ENCODE results near the gene ZBTB32. TPM values are rescaled to one million over a fixed set of nuclear protein-coding genes. Genes with fewer than 3 reads are reported as not detected.

ZBTB32 gene
- total RNA-seq, 1 experiment from 2014 or later: not detected

- DNase-seq (ENCODE audit: low read depth, low spot score): no peak
Measured at GRCh38 chr19:35671818-35672217, 32.5 kb upstream of the ZBTB32 start.

GRCh38 chr19:35673121-35673804 is 31.1 kb upstream of the ZBTB32 start:
- RAD21 ChIA-PET (ENCODE audit: low non-redundant PET in 1 of 2, low total read pairs in 2 of 2, uncharacterized antibody in 2 of 2, unreplicated experiment in 2 of 2): interaction anchor here in 1 of 2 experiments (0.6 to 0.8 kb wide), 2 partner anchors 146 to 320 kb away, joined by 3 read pairs; no protein-coding TSS in a partner anchor
- peak overlapping the region; percentile 87 for H3K4me2 ChIP-seq (ENCODE audit: low read length)
- intact Hi-C loops (cut with micrococcal nuclease): no loop called here
- H3K27me3 ChIP-seq (ENCODE audit: insufficient read depth, low read length): peaks cover 5% of the 10 kb centered on the region; the same call in 1 of the 2 replicates
- no peaks in the 10 kb centered on the region for H3K79me2 ChIP-seq (ENCODE audit: insufficient read depth, low read length)
- CTCF ChIA-PET: interaction anchor here (0.5 to 1.6 kb wide), 6 partner anchors 9 to 163 kb away, joined by 3 to 6 read pairs (median 3); no protein-coding TSS in a partner anchor
- ATAC-seq (peak; percentile 98), DNase-seq (ENCODE audit: low read depth, low spot score) (peak; percentile 53)
- no peaks in the 10 kb centered on the region for H3K9me3 ChIP-seq (ENCODE audit: control insufficient read depth in 1 of 2, insufficient read depth in 1 of 2, low read depth in 1 of 2, low read length in 2 of 2)
- H2AFZ ChIP-seq (ENCODE audit: low read depth, low read length, poor library complexity, severe bottlenecking): peak overlapping the region; percentile 3
- TSS peak; percentile 95 for BruUV-seq (replicated peaks)
- no peak for TF ChIP-seq FOSL1 (IDR thresholded peaks at IDR 0.05; ENCODE audit: low read depth)
- TF ChIP-seq YY1 (IDR thresholded peaks at IDR 0.05; ENCODE audit: extremely low read depth, insufficient replicate concordance, low read depth, low read length): no peak
- no peak for TF ChIP-seq RAD21 (IDR thresholded peaks at IDR 0.05; ENCODE audit: low read depth)
- 0 out of 2 replicates have a peak, but pooled peaks have one; percentile 31 for TF ChIP-seq SIN3A (IDR thresholded peaks at IDR 0.05; ENCODE audit: low read depth)
- peak; percentile 69 for TF ChIP-seq POLR2AphosphoS5 (IDR thresholded peaks at IDR 0.05; ENCODE audit: low read depth, low read length)
- TF ChIP-seq SP1 (IDR thresholded peaks at IDR 0.05; ENCODE audit: low read depth): no peak
- TF ChIP-seq ELF1 (IDR thresholded peaks at IDR 0.05; ENCODE audit: borderline replicate concordance, low read depth): no peak
- no peak for TF ChIP-seq EZH2 (IDR thresholded peaks at IDR 0.05)
- TF ChIP-seq JUND (IDR thresholded peaks at IDR 0.05): no peak
- TF ChIP-seq EGR1 (IDR thresholded peaks at IDR 0.05; ENCODE audit: low read depth): no peak
- no peak for TF ChIP-seq CTCF (IDR thresholded peaks at IDR 0.05 in 2 of 3, conservative IDR thresholded peaks at IDR 0.05 in 1 of 3; ENCODE audit: borderline replicate concordance in 1 of 3, insufficient read depth in 1 of 3, low read depth in 2 of 3, low read length in 2 of 3)
- TF ChIP-seq SRF (IDR thresholded peaks at IDR 0.05; ENCODE audit: low read depth): no peak
- TF ChIP-seq MAX (IDR thresholded peaks at IDR 0.05): peak; percentile 65; the same call in 1 of the 2 replicates
- H3K36me3 ChIP-seq (ENCODE audit: control insufficient read depth in 1 of 2, insufficient read depth in 2 of 2, low read length in 2 of 2): no peaks in the 10 kb centered on the region
- POLR2A ChIA-PET: interaction anchor here (0.6 to 2.0 kb wide), 8 partner anchors 9 to 72 kb away, joined by 3 to 18 read pairs (median 5); partner anchors contain the start of genes COX6B1, PSENEN and U2AF1L4
- H3K9me2 ChIP-seq (ENCODE audit: insufficient read depth): no peaks in the 10 kb centered on the region
- peaks cover 2 to 17% of the 10 kb centered on the region in 2 experiments; a peak in 2 of 4 replicates for H3K4me1 ChIP-seq (ENCODE audit: control insufficient read depth in 1 of 2, insufficient read depth in 2 of 2, low read length in 2 of 2)
- peak overlapping the region; percentile 58 for H3K9ac ChIP-seq (ENCODE audit: low read length)
- peak overlapping the region; percentile 59 to 65 for H3K4me3 ChIP-seq (replicated peaks in 1 of 2; ENCODE audit: low read depth in 1 of 2, low read length in 2 of 2)
- peak overlapping the region; percentile 61 for H3K27ac ChIP-seq (ENCODE audit: low read depth, low read length)
- H4K20me1 ChIP-seq (ENCODE audit: insufficient read depth): no peaks in the 10 kb centered on the region

More at GRCh38 chr19:35671818-35672217, 32.5 kb upstream of the ZBTB32 start:
- Histone ChIP-seq H3K9me3 (ENCODE audit: control insufficient read depth in 1 of 2, insufficient read depth in 1 of 2, low read depth in 1 of 2, low read length in 2 of 2) (no peaks in the 10 kb centered on the region), H3K79me2 (ENCODE audit: insufficient read depth, low read length) (no peaks in the 10 kb centered on the region), H3K27me3 (ENCODE audit: insufficient read depth, low read length) (peaks cover 5% of the 10 kb centered on the region; the same call in 1 of the 2 replicates), H3K4me3 (replicated peaks in 1 of 2; ENCODE audit: low read depth in 1 of 2, low read length in 2 of 2) (no peak overlapping the region), H3K9ac (ENCODE audit: low read length) (no peak overlapping the region), H3K27ac (ENCODE audit: low read depth, low read length) (no peak overlapping the region), H3K4me1 (ENCODE audit: control insufficient read depth in 1 of 2, insufficient read depth in 2 of 2, low read length in 2 of 2) (peaks cover 2 to 17% of the 10 kb centered on the region in 2 experiments; a peak in 2 of 4 replicates), H4K20me1 (ENCODE audit: insufficient read depth) (no peaks in the 10 kb centered on the region), H3K9me2 (ENCODE audit: insufficient read depth) (no peaks in the 10 kb centered on the region), H3K4me2 (ENCODE audit: low read length) (peak overlapping the region; percentile 87; the same call in 1 of the 2 replicates), H3K36me3 (ENCODE audit: control insufficient read depth in 1 of 2, insufficient read depth in 2 of 2, low read length in 2 of 2) (no peaks in the 10 kb centered on the region), H2AFZ (ENCODE audit: low read depth, low read length, poor library complexity, severe bottlenecking) (no peak overlapping the region)
- ChIA-PET CTCF (no interaction called here), RAD21 (ENCODE audit: low non-redundant PET in 1 of 2, low total read pairs in 2 of 2, uncharacterized antibody in 2 of 2, unreplicated experiment in 2 of 2) (no interaction called here), POLR2A (interaction anchor here (0.9 kb wide), 1 partner anchor 24 kb away, joined by 3 read pairs; the partner anchor contains the start of gene COX6B1)
- no peak for ATAC-seq
- BruUV-seq (replicated peaks): no TSS peak
- TF ChIP-seq FOSL1 (IDR thresholded peaks at IDR 0.05; ENCODE audit: low read depth): no peak
- no peak for TF ChIP-seq CEBPB (IDR thresholded peaks at IDR 0.05; ENCODE audit: low read depth)
- no peak for TF ChIP-seq YY1 (IDR thresholded peaks at IDR 0.05; ENCODE audit: extremely low read depth, insufficient replicate concordance, low read depth, low read length)
- no peak for TF ChIP-seq SRF (IDR thresholded peaks at IDR 0.05; ENCODE audit: low read depth)
- no peak for TF ChIP-seq TCF7L2 (IDR thresholded peaks at IDR 0.05; ENCODE audit: borderline replicate concordance, extremely low read depth, insufficient read depth, insufficient read length)
- TF ChIP-seq EGR1 (IDR thresholded peaks at IDR 0.05; ENCODE audit: low read depth): no peak
- intact Hi-C loops (cut with micrococcal nuclease): no loop called here

Measured in HCT116 (cell line).